ENCODE measurements around the gene ZBTB8A.

Gene ZBTB8A

GRCh38 chr1:32538887-32539583 is at the start of gene ZBTB8A:
ZBTB8A (plus strand) TSS chr1:32539427; CDS start chr1:32592932, 53,505 bp downstream.
- TF ChIP-seq CTCF (conservative IDR thresholded peaks at IDR 0.05), result no peak; the same call in 1 of the 2 replicates
- peak; percentile 59; the same call in 1 of the 2 replicates for TF ChIP-seq ZFX (IDR thresholded peaks at IDR 0.05)
- H3K27ac ChIP-seq, result peak within 1 kb of the TSS; percentile 87

- TF ChIP-seq CTCF (conservative IDR thresholded peaks at IDR 0.05) (no peak), ZFX (IDR thresholded peaks at IDR 0.05) (no peak)
- H3K27ac ChIP-seq, result no peak overlapping the region
These were observed 49.3 kb upstream of the ZBTB8A start for GRCh38 chr1:32489774-32490454.

GRCh38 chr1:32491386-32491785 is 47.8 kb upstream of the ZBTB8A start:
- no peak for TF ChIP-seq CTCF (conservative IDR thresholded peaks at IDR 0.05)
- no peak for TF ChIP-seq ZFX (IDR thresholded peaks at IDR 0.05)

GRCh38 chr1:32494196-32494595 is 45.0 kb upstream of the ZBTB8A start:
- no peak for TF ChIP-seq ZFX (IDR thresholded peaks at IDR 0.05)
- H3K27ac ChIP-seq, result no peak overlapping the region

More at GRCh38 chr1:32491386-32491785, 47.8 kb upstream of the ZBTB8A start:
- no peak overlapping the region for H3K27ac ChIP-seq

GRCh38 chr1:32494711-32495337 is 44.4 kb upstream of the ZBTB8A start:
- no peak overlapping the region for H3K27ac ChIP-seq
- no peak for TF ChIP-seq CTCF (conservative IDR thresholded peaks at IDR 0.05)
- no peak for TF ChIP-seq ZFX (IDR thresholded peaks at IDR 0.05)

- H3K27ac ChIP-seq, result no peak overlapping the region
- TF ChIP-seq ZFX (IDR thresholded peaks at IDR 0.05) (no peak), CTCF (conservative IDR thresholded peaks at IDR 0.05) (no peak)
These were observed 43.1 kb upstream of the ZBTB8A start for GRCh38 chr1:32496127-32496526.

GRCh38 chr1:32498751-32499150 is 40.5 kb upstream of the ZBTB8A start:
- TF ChIP-seq CTCF (conservative IDR thresholded peaks at IDR 0.05) (no peak), ZFX (IDR thresholded peaks at IDR 0.05) (no peak)
- no peak overlapping the region for H3K27ac ChIP-seq

All from C4-2B (cell line).